ENCODE results near the gene TNS3.

DNA sequence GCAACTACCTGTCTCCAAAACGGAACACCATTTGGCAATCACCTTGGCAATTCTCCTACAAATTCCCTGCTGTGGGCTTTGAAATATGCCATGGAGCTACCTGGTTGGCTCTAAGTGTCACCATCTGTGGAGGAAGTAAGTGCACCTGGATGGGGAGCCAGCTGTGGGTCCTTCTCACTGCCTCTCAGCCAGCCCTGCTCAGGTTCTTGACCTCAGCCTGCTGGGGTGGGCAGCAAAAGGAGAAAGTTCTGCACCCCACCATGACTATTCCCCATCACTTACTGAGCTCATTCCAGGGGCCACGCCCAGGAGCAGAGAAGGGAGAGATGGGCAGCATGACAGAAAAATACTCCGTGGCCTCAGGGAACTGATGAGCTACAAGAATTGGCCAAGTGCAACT is 158.7 kb downstream of the TNS3 start:
- TF ChIP-seq, protein P1, sequence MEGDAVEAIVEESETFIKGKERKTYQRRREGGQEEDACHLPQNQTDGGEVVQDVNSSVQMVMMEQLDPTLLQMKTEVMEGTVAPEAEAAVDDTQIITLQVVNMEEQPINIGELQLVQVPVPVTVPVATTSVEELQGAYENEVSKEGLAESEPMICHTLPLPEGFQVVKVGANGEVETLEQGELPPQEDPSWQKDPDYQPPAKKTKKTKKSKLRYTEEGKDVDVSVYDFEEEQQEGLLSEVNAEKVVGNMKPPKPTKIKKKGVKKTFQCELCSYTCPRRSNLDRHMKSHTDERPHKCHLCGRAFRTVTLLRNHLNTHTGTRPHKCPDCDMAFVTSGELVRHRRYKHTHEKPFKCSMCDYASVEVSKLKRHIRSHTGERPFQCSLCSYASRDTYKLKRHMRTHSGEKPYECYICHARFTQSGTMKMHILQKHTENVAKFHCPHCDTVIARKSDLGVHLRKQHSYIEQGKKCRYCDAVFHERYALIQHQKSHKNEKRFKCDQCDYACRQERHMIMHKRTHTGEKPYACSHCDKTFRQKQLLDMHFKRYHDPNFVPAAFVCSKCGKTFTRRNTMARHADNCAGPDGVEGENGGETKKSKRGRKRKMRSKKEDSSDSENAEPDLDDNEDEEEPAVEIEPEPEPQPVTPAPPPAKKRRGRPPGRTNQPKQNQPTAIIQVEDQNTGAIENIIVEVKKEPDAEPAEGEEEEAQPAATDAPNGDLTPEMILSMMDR (IDR thresholded peaks at IDR 0.05): no peak
- TF ChIP-seq POLR2A (IDR thresholded peaks at IDR 0.05; ENCODE audit: low read depth): no peak
- no peak for TF ChIP-seq POLR2AphosphoS5 (IDR thresholded peaks at IDR 0.05)
- TF ChIP-seq EP300 (IDR thresholded peaks at IDR 0.05): no peak
